ENCODE data around the gene MGAT2.

The MGAT2 gene

GRCh38 chr14:49621114-49621881 is 699 bp downstream of the MGAT2 start:
- TF ChIP-seq CTCF (IDR thresholded peaks at IDR 0.05; ENCODE audit: control insufficient read depth, insufficient read depth, low read depth, low read length, missing control alignments), result no peak
- peak overlapping the region; percentile 63 for H3K4me3 ChIP-seq (ENCODE audit: control insufficient read depth, low read depth, low read length)
- DNase-seq (ENCODE audit: low read depth), result no peak

GRCh38 chr14:49622022-49622607 is 1.5 kb downstream of the MGAT2 start:
- DNase-seq (ENCODE audit: low read depth), result no peak
- no peak for TF ChIP-seq CTCF (IDR thresholded peaks at IDR 0.05; ENCODE audit: control insufficient read depth, insufficient read depth, low read depth, low read length, missing control alignments)
- peak overlapping the region; percentile 63 for H3K4me3 ChIP-seq (ENCODE audit: control insufficient read depth, low read depth, low read length)

- no peak for DNase-seq (ENCODE audit: low read depth)
- TF ChIP-seq CTCF (IDR thresholded peaks at IDR 0.05; ENCODE audit: control insufficient read depth, insufficient read depth, low read depth, low read length, missing control alignments), result no peak
- no peak overlapping the region for H3K4me3 ChIP-seq (ENCODE audit: control insufficient read depth, low read depth, low read length)
Observed at GRCh38 chr14:49623387-49623786, 2.8 kb downstream of the MGAT2 start.

- H3K4me3 ChIP-seq (ENCODE audit: control insufficient read depth, low read depth, low read length), result no peak overlapping the region
- no peak for TF ChIP-seq CTCF (IDR thresholded peaks at IDR 0.05; ENCODE audit: control insufficient read depth, insufficient read depth, low read depth, low read length, missing control alignments)
- DNase-seq (ENCODE audit: low read depth), result no peak
Observed at GRCh38 chr14:49623941-49624839, 3.6 kb downstream of the MGAT2 start.

- peak; percentile 68 for DNase-seq (ENCODE audit: low read depth)
- H3K4me3 ChIP-seq (ENCODE audit: control insufficient read depth, low read depth, low read length), result peak overlapping the region; percentile 95
- TF ChIP-seq CTCF (IDR thresholded peaks at IDR 0.05; ENCODE audit: control insufficient read depth, insufficient read depth, low read depth, low read length, missing control alignments), result peak; percentile 84
Observed at GRCh38 chr14:49633640-49634546, 13.3 kb downstream of the MGAT2 start.
